ENCODE results near the gene ITGA11.

The ITGA11 gene

DNA sequence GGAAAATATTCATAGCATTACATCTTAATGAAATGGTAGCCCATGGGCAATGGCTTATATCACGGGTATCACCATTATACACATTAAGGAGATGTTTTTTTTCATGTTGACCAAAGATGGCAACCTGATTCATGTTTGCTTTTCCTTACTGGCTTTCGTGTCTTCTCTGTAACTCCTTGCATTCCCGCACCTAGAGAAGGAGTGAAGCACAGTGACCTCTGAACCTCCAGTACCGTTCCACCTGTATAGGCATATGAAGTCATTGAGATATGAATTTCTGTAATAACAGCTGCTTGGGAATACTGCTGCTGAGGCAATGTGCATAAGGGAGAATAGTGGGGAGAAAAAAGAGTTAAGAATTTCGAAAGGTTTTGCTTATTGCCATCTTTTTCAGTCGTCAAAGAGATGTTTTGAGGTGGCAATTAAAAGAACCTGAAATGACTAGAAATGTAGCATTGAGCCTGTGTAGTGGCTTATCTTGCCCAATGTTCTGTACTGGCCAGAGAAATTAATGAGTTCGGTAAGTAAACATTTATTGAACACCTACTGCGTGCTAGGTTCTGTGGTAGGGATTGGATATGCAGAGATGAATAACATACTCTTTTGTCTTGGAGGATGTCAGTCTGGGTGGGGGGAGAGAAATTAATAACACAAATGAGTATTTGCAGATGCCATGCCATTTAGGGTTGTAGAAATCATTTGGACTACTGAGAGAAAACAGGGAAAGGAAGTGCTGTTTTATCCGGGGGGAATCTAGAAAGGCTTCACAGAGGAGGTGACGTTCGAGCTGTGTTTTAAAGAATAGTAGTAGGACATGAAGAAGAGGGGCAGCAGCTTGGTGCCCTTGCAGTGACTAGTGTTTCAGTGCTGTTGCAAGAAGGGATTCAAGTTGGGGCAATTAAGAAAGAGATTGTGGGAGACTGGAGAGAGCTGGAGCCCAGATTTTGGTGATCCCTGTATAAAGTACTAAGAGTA lies 151.9 kb downstream of the ITGA11 start:
- DNase-seq, result no peak

DNA sequence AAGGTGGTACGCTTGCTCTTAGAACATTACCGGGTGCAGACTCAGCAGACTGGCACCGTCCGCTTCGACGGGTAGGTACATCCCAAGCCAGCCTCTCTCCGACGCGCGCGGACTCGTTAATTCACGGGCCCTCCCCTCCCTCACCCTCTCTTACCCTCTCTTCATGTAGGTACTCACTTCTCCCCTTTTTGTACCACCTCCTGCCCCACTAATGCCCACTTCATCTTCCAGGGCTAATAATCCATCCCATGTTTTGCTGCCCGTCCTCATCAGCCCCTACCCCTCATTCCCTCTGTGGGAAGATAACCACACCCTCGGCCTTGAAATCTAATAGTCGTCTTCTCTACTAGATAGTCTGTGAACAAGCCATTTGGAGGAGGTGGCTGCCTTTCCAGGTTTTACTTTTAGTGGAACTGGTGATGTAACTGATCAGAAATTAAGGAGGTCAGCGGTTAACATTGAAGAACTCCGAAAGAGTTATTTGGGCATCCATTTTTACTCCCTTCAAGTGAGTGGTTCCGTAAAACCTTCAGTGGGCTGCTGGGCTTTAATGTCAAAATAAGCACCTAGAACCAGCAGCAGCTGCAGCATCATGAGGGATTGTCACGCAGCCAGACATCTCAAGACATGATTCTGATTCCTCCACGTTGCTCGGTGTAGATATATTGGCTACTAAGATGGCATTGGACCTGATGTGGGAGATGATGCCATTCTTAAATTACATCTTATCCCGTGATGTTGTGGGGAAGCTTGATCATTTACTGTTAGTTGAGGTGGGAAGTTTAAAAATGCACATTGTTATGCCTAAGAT lies 153.2 kb downstream of the ITGA11 start:
- peak; percentile 12 for DNase-seq

GRCh38 chr15:68278345-68278594 lies 153.7 kb downstream of the ITGA11 start:
- DNase-seq, result no peak

- peak; percentile 91 for DNase-seq
Observed at GRCh38 chr15:68277603-68278344, 154.2 kb downstream of the ITGA11 start, which contains the start of gene FEM1B. Gene FEM1B, plus strand, starts transcription at chr15:68277745. Its CDS starts 673 bp downstream, at chr15:68278418.

GRCh38 chr15:68277131-68277602 lies 154.8 kb downstream of the ITGA11 start:
- no peak for DNase-seq

GRCh38 chr15:68276668-68277067 lies 155.3 kb downstream of the ITGA11 start:
- DNase-seq, result peak; percentile 12

DNA sequence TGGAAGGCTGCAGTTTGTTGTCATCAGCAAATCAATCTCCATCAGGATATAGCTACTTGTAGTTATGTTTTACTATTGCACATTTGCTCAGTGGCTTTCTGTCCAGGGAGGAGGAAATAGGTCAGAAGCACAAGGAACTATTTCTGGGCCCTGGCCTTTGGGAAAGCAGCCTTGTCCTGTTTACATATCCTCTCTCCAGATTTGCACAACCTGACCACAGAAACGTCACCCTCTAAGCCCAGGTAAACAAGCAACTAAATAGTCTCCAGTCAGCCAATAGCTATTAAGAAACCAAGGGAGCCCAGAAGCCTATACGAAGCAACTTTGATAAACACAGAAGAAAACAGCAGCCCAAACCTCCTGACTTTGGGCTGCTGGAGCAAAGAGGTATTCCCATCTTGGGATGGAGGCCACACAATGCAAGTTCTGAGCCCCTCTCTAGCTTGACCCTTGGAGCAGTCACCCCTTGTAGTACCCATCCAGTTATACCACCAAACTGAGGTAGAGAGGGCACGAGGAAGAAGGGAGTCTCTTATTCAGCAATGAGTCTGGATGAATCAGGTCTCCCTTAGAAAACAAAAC lies 156.7 kb downstream of the ITGA11 start:
- no peak for DNase-seq

DNA sequence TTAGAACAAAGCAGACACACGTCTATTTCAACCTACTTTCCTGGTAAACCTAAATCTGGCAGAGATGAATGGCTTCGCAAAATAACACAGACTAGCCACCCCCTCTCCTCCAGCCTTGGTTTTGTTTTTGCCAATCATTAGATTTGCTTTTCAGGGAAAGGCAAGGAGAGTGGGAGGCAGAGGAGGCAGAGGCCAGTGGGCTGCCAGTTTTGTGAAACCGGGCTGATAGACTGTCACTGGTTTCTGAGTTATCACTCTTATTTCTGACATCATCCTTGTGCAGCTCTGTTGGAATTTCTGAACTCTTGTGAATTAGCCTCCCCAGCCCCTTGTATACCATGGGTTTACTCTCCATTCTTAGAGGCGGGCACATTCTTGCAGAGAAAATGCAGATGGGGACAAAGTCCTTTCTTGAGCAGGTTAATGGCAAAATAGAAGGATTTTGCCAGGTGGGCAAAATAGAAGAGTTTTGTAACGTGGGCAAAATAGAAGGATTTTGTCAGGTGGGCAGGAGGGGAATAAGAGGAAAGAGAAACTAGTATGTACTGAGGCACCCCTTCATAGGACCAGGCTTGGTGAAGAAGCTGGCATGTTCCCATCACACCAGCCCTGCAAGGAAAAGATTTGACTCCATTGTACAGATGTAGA lies 157.6 kb downstream of the ITGA11 start:
- no peak for DNase-seq

DNA sequence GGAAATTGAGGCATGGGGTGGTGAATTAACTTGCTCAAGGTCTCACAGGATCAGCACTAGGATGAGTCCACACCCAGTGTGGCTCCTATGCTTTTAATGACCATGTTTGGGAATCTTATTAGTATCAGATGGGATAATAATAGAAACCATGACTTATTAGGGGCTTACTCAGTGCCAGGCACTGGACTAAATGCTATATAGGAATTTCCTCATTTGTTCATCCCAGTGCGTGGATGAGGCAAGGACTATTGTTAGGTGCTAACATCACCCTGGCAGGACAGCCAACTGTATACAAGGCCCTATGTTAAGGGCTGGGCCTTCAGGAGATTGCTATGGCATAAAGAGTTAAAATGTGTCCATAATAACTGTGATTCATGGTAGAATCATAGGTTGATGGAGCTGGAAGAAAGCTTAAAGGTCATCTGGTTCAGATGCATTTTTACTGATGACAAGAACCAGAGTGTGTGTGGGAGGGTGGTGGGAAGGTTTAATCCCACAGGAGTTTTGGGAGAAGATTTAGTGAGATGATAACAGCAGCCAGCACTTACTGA lies 159.2 kb downstream of the ITGA11 start:
- no peak for DNase-seq

- DNase-seq, result no peak
Observed at GRCh38 chr15:68271854-68272471, 160.0 kb downstream of the ITGA11 start.

- no peak for DNase-seq
Observed at GRCh38 chr15:68268405-68268804, 163.6 kb downstream of the ITGA11 start.

- DNase-seq, result no peak
Observed at GRCh38 chr15:68265674-68266073, 166.3 kb downstream of the ITGA11 start.

- no peak for DNase-seq
Observed at GRCh38 chr15:68265081-68265480, 166.9 kb downstream of the ITGA11 start.

DNA sequence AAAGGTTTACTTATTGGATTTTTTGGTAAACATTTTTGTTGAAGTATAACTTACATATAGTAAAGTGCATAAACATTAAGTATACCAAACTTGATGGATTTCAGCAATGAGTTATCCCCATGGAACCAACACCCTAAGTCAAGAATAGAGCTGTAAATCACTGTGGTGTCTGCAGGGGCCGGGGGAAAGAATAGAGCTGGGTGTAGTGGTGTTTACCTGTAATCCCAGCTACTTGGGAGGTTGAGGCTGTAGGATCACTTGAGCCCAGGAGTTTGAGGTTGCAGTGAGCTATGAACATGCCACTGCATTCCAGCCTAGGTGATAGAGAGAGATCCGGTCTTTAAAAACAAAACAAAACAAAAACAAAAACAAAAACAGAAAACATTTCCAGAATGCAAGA lies 167.7 kb downstream of the ITGA11 start:
- no peak for DNase-seq

GRCh38 chr15:68262514-68263356 lies 169.2 kb downstream of the ITGA11 start:
- no peak for DNase-seq

GRCh38 chr15:68261980-68262379 lies 170.0 kb downstream of the ITGA11 start:
- no peak for DNase-seq

GRCh38 chr15:68261241-68261640 lies 170.7 kb downstream of the ITGA11 start:
- no peak for DNase-seq

DNA sequence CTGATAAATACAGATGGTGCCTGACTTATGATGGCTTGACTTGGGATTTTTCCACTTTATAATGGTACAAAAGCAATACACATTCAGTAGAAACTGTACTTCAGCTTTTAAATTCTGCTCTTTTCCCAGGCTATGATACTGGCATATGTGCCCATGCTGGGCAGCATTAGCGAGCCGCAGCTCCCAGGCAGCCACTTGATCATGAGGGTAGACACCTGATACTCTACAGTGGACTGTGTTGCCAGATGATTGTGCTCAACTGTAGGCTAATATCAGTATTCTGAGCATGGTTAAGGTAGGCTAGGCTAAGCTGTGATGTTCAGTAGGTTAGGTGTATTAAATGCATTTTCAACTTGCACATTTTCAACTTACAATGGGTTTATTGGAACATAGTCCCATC lies 172.1 kb downstream of the ITGA11 start:
- no peak for DNase-seq

- no peak for DNase-seq
Observed at GRCh38 chr15:68258692-68259091, 173.3 kb downstream of the ITGA11 start.

DNA sequence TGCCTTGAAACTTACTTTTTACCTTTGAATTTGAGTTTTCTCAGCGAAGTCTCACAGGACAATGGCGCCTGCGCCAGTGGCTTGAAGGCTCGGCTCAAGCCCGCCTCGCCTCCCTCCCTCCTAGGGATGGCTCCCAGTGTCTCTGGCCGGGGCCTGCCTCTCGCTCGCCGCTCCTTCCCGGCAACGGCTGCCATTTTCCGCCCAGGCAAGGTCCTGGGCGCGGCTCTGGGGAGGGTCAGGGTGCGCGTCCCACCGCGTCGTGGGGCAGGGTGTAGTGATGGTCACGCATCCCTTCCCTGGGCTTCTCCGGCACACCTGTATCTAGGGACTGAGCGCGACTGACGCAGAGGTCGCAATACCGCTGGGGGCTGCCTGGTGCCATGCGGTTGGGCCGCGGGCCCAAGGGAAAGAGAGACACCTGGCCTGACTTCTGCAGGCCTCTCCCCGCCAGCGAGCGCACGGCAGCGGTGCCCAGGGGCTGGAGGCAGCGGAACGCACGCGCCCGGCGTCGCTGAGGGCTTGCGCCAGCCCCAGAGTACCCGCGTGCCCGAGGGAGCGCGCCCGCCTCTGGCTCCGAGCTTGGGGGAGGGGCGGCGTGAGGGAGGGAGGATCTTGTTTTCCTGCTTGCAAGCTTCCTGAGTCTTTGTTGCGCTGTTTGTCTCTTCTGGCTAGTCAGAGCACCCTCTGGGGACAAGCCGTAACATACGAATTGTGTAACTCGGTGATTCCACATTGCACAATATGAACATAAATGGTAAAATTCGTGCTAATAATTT lies 175.1 kb downstream of the ITGA11 start:
- DNase-seq, result peak; percentile 61

Data from CD4-positive, alpha-beta T cell treated with Interleukin-12 subunit alpha and Interleukin-12 subunit beta, for 1 hour (primary cell).